GF-D8 (cell line): ENCODE data around the gene CTDSPL.
A peak's percentile ranks its signal among the peaks of the same experiment; 100 is the strongest.
"Not testable (repeated sequence)": the region's sequence is repeated elsewhere in the genome, so short reads cannot be mapped to it uniquely, and the experiment has no call there.

Experiments
- DNase-seq: peaks from one replicate; lab custom pipeline; 2025; lab: John Stamatoyannopoulos, UW

CTDSPL gene

GRCh38 chr3:37968199-37968598 lies 106.5 kb downstream of the CTDSPL start:
- no peak for DNase-seq

- DNase-seq = no peak
Observed at GRCh38 chr3:37968813-37969595, 107.3 kb downstream of the CTDSPL start.

GRCh38 chr3:37969596-37970100 lies 108.0 kb downstream of the CTDSPL start:
- DNase-seq = no peak

GRCh38 chr3:37970802-37971201 lies 109.1 kb downstream of the CTDSPL start:
- no peak for DNase-seq

GRCh38 chr3:37971467-37971866 lies 109.8 kb downstream of the CTDSPL start:
- no peak for DNase-seq

- DNase-seq = not testable (repeated sequence)
Observed at GRCh38 chr3:37972056-37972455, 110.4 kb downstream of the CTDSPL start.

GRCh38 chr3:37973246-37974054 lies 111.8 kb downstream of the CTDSPL start:
- no peak for DNase-seq

- DNase-seq = peak; percentile 24
Observed at GRCh38 chr3:37974121-37975083, 112.7 kb downstream of the CTDSPL start.

GRCh38 chr3:37979541-37980461 lies 118.1 kb downstream of the CTDSPL start:
- DNase-seq = peak; percentile 67

- no peak for DNase-seq
Observed at GRCh38 chr3:37980462-37981347, 119.0 kb downstream of the CTDSPL start.

GRCh38 chr3:37981348-37981664 lies 119.6 kb downstream of the CTDSPL start:
- DNase-seq = no peak

GRCh38 chr3:37982331-37982730 lies 120.7 kb downstream of the CTDSPL start:
- no peak for DNase-seq

GRCh38 chr3:37984051-37984450 lies 122.4 kb downstream of the CTDSPL start:
- DNase-seq = no peak

GRCh38 chr3:37984596-37984995 lies 122.9 kb downstream of the CTDSPL start:
- DNase-seq = no peak

- no peak for DNase-seq
Observed at GRCh38 chr3:37985637-37986320, 124.1 kb downstream of the CTDSPL start.

- no peak for DNase-seq
Observed at GRCh38 chr3:37986479-37987314, 125.0 kb downstream of the CTDSPL start.

GRCh38 chr3:37987315-37987697 lies 125.6 kb downstream of the CTDSPL start:
- no peak for DNase-seq

GRCh38 chr3:37987751-37988179 lies 126.1 kb downstream of the CTDSPL start:
- DNase-seq = no peak
